GM03348 (cell line): ENCODE data around the gene MRGPRE.

ENCODE experiments used
- DNase-seq: peaks from one replicate; pipeline ENCODE4 v3.0.0; 2012; ENCODE audit warnings: low spot score

MRGPRE gene

DNA sequence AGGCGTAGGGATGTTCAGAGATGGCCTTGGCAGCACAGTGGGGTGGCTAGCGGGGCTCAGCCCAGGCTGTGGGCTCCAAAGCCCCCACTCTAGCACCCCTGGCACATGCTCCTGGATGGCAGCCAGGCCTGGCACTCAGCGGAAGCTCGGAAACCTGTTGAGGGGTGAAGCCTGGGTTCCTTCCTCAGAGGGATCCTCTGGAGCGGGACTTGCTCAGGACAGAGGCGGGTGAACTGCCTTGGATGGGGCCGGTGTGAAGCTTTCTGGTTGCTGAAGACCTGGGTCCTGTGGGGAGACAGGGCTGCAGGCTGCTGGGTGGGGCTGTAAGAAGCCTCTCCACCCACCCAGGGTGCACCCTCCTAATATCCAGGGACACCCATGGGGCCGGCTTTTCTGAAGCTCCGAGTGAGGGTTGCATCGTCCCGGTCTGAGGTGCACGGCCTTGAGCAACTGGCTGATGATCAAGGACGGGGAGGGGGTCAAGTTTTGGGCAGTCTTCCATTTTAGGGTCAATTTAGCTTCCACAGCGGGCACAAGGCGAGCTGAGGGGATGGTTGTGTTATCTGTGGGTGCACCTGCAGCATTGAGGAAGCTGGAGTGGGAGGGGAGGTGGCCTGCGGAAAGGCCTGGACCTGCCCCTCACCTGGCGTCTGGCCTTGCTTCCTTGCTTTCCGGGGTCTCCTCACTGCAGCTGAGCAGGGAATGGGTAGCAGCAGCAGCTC is 5.2 kb downstream of the MRGPRE start:
- no peak for DNase-seq

DNA sequence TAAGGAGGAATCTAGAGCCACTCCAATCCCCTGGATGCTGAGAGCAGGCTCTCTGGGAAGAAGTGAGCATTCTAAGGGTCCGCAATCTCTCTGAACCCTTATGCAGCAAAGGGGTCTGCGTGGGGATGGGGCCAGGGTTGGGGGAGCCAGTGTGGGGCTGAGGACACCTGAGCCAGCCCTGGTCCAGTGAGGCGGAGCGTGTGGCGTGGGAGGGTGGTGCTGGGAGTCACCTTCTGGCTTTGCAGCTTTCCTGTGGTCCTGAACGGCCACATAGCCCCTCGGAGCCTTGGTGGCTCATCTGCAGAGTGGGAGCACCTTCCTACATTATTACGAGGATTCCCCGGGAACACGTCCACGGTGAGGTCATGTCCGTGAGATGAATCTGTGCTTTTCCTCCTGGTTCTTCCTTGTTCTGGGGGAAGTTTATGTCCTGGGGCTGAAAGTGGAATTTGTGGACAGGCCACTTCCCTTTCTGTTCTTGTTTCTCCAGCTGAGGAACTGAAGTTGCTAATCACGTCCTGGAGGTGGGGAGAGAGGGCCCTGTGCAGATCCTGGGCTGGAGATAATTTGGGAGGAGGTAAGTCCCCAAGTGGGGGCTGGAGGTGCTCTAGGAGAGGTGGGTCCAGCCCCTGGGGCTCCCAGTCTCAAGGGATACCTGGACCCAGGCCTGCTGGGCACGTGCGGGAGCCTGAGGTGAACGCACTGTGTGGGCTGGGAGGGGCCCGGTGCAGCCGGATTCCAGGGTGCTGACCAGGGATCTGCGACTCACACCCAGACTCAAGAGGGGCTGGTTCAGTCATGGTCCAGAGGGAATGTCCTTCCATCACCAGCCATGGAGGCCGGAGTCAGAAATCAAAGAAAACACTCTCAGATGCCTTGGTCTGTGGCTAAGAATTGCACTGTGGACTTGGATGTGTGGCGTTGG is 6.1 kb downstream of the MRGPRE start:
- DNase-seq = peak; percentile 11

DNA sequence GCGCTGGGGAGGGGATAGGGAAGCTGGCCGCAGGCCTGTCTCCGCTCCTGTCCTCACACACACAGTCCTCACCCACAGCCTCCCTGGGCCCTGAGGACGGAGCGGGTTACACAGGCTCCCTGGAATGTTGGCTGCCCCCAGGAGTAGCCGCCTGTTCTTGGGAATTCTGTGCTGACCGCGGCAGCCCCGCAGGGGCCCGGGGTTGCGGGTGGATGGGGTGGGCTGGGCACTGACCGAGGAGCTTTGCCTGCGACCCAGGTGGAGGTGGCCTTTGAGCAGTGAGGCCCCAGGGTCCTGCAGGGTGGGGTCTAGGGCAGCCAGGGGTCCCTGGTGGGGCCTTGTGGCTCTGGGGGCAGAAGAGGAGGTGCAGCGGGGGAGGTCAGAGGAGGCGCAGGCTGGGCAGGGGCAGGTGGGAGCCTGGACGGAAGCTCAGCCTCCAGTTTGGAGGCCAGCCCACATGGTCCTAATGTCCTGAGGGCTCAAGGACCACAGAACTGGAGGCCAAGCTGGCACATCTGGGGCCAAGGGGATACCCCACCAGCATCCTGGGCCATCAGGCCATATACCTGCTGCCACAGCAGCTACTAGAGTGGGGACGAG is 7.0 kb downstream of the MRGPRE start:
- peak; percentile 8 for DNase-seq

DNA sequence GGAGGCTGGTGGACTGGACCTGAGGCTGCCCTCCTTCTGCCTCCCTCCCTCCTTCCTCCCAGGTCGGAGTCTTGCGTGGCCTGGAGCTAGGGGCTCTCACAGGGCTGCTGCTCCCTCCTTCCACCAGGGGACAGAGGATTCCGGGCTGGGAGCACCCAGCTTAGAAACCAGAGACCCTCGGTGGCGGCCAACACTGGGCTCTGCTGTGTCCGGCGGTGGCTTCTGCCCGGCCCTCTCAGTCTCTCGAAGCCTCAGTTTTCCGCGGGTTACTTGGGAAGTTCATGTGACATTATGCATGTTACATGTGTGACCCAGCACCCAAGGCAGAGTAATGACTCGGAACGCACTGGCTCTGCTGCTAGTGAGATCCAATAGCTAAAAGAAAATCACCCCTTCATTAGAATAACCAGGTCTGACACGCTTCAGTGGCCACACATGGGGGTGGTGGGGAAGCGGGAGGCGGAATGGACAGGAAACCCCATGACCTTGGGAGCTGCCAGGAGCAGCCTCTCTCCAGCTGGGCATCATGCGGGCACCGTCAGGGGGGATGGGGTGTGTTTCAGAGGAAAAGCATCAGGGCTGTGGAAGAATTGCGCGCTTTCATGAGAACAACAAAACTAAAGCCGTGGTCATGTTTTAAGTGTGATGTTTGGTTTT is 7.7 kb downstream of the MRGPRE start:
- DNase-seq = no peak

DNA sequence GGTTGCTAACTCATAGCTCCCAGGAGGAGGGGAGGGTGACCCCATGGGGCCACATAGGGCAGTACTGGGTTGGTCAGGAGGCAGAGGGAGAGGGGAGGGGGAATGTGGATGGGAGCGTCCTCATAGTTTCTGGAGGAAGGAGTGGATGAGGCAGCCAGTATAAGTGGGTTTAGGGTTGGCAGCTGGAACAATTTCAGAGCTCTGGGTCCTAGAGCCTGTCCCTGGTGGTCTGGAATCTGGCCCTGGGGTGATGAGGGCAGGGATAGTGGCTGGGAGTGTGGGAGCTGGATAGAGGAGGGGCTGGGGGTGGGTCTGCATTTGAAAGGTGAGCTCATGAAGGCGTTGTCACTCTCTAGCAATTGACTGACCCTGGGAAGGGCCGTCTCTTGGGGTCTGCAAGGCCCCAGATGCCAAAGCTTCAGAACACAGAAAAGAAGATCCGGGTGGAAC is 8.3 kb downstream of the MRGPRE start:
- no peak for DNase-seq

DNA sequence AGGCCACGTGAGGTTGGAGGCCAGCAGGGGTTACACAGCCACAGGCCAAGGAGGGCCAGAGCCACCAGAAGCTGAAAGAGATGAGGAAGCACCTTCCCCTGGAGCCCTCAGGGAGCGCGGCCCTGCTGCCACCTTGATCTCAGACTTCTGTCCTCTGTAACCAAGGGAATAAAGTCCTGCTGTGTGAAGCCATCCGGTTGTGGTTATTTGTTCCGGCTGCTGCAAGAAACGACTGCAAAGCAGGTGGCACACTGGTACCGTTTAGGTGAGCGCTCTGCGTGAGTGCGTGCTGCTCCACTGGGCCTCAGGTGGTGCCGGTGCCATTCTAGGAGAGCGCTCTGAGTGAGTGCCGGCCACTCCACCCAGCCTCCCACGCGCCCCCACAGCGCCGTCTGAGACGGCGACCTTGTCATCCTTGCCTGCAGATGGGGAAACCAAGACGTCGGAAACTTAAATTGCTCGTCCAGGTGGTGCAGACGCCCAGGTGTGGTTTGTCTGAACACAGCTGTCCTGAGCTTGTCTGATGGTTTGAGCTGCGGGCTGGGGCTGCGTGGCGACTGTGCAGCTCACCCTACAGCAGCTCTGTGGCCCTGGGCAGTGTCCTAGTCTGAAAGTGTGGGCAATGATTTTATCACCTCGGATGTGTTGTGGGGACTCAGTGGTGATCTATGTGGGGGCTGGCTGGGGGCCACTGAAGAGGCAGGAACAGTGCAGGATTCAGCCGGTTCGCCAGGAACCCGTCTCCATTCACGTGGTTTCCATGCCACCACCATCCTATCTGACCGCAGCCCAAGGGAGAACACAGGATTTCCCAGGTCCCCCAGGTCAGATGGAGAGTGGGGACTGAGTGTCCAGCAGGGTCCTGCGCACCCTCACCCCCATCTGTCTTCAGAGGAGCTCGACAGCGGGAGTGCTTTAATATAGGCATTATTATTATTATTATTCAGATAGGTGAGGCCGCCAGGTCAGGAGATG is 9.0 kb downstream of the MRGPRE start:
- no peak for DNase-seq

DNA sequence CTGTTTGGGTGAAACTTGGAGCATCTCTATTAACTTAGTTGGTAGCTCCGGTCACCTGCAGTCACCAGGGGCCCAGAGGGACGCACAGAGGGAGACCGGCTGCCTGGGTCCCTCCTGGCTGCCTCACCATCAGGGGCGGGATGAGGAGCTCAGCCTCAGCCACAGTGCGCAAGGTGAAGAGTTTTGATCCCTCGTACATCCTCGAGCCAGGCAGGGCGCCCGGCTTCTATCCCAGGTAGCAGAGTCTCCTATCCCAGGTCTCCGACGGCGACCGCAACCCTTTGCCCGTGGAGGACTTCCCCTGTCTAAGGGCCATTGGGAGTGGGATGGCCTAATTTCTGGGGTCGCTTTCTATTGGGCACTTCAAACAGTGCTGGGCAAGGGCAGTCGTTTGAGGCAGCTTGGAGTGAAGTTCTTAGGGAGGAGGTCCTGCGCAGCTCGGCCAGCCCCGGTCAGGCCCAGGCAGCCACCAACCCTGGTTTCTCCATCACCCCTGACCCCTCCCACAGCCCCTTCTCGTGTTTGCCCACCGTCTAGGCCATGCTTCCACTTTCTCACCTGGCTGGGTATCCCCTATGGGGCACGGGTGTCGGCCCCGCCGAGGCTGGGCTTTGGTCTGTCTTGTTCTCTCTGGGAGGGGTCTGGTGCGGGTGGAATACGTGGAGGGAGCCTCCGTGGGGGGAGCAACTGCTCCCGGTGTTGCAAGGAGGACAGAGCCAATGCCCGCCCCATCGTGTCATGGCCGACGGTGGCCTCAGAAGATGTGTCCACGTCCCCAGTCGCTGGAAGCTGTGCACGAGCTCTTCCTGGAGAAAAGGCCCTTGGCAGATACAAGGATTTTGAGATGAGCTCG is 10.0 kb downstream of the MRGPRE start:
- DNase-seq = peak; percentile 3

DNA sequence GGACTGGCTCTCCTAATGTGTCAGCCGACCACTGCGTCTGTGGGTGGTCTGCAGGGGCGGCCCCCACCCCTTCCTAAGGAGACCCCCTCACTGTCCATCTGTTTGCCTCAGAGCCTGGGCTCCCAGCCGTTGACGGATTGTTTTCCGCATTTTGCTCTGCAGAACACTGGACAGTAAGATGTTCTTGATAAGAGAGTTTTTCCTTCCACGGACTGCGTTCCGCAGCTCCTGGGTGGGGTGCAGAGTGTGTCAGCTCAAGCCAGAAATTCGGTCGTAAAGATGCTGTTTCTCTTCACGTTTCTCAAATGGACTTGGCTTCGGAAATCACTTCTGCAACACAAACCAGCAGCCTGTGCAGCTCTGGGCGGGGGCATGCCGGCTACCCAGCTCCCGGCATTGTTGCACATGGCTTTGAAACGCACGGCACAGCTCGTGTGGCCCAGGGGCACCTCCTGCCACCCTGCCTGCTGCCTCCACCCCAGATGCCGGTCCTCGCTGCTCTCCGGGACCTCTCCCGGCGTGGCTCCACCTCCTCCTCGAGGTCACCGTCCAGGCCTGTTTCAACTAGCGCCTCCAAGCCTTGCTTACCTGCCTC is 10.7 kb downstream of the MRGPRE start:
- DNase-seq = peak; percentile 27

DNA sequence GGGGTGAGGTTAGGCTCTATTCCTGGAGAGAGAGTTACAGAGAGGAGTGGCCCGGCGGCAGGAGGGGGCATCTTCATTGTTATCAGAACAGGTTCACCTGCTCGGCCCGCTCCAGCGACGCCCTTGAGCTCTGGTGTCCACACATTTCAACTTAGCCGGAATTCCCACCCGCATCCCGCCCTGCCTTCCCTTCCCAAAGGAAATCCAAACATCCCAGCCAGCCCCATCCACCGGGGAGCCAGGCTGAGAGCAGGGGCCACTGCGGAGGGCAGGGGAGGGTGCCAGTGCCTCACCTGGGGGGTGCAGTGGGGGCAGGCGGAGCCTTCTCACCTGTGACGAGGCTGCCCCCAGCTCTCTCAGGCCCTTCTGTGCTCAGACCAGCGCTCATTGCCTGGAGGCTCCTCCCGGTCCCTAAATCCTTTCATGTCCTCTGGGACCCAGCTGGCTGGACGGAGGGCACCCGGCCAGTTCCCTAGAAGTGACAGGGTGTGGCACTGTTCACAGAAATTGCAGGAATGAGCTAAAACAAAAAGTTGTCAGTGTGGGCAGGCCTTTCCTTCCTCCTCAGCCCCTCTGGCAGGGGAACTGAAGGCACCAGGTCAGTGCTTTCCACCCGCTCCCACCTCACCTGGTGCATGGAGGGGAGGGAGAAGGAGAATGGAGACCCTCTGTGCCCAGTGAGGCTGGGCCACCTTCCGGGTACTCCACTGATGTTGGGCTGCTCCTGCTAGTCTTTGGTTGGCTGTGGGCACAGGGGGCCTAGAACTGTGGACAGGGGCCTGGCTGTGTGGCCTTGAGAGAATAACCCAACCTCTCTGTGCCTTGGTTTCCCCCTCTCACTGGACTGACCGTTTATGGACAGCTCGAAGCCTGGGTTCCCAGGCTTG is 11.5 kb downstream of the MRGPRE start:
- DNase-seq = peak; percentile 9

DNA sequence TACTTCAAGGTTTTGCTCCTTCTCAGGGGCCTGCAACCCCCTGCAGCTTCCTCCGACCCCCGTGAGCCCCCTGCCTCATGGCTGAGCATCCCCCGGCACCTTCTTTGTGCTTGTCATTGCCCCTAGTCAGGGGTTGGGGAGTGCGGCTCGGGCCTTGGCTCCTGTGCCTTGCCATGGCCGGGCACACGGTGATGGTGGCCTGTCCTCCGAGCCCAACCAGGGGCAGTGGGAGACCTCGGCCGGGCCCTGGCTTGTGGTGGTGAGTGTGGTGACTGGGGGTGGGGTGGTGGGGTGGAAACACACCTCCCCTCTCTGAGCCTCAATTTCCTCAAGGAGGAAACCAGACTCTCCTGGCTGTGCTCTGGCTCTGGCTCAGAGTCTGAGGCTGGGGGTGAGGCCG is 12.1 kb downstream of the MRGPRE start:
- DNase-seq = no peak

DNA sequence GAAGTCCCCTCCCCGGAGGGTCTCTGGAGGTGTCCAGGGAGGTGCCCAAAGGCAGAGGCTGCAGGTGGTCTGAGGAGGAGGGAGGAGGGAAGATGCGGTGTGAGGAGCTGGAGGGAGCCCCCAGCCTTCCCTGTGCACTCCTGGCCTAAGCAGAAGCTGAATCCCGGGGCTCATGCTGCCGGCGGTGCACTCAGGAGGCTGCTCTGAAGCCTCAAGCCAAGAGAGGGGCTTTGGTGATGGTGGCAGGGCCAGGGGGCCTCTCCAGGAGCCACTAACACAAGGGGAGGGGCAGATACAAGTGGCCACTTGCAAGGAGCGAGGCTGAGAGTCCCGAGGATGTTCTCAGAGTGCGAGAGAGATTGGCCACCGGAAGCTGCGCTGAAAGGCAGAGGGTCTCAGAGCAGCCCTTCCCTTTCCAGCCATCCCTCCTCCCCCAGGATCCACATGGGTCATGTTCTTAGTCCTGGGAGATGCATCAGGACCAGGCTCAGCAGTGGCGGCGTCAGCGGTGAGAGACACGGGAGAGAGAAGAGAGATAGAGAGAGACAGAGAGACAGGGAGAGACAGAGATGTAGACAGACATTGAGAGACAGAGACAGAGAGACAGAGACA is 12.8 kb downstream of the MRGPRE start:
- no peak for DNase-seq

DNA sequence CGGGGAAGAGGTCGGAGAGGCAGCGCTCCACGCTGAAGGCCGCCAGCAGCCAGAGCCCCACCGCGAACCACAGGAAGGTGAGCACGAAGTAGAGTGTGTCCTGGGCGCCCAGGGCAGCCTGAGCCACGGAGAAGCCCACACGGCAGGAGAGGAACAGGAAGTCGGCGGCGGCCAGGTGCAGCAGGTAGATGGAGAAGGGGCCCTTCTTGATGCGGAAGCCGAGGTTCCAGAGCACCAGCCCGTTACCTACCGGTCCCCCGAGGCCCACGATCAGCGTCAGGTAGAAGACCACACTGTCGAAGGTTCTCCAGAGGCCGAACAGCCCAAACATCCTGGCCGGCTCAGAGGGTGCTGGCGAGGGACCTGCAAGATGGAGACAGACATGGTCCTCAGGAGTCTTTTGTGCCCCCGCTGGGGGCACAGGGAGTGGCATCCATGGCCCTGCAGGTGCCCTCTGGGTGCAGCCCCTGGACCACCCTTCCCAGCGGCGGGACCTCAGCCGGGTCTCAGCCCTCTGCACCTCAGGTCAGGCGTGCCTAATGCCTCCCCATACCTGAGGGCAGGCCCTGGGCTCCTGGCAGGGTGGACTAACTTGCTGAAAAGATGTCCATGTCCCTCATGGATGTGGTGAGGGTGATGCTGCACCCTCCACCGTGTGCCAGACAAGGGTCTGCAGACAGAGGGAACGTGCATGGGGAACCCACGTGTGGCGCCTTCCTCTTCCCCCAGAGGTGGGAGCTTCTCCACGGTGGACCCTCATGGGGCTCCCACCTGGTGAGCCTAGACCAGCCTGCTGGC is 13.5 kb downstream of the MRGPRE start, which contains the start of gene MRGPRG:
Gene MRGPRG (minus strand): TSS at position 331 of the 798 bp plus-strand sequence. CDS start 0 bp downstream, at position 331.
- DNase-seq = no peak

DNA sequence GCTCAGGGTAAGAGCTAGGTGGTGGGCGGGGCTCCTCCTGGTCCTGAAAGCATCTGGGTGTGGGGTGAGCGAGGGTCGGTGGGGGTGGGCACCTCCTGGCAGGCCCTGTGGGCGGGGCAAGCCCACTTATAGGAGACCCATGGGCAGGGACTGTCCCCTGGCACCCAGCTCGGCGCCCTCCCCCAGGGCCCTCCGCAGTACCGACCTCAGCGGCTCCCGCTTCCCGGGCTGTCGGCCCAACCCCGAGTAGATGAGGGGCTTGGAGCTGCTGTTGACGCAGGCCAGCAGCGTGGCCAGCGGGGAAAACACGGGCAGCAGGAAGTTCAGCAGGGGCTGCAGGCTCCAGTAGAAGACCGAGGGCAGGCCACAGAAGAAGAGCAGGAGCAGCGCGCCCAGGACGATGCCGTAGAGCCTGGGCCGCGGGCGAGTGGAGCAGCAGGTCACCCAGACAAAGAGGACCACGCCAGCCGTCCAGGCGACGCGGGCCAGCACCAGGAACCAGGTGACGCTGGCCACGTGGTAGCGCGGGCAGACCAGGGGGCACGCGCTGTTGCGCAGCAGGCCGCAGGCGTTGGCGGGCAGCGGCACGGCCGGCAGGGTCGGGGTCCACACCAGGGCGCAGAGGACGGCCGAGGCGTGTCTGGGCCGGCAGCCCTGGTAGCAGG is 14.3 kb downstream of the MRGPRE start:
- DNase-seq = no peak

DNA sequence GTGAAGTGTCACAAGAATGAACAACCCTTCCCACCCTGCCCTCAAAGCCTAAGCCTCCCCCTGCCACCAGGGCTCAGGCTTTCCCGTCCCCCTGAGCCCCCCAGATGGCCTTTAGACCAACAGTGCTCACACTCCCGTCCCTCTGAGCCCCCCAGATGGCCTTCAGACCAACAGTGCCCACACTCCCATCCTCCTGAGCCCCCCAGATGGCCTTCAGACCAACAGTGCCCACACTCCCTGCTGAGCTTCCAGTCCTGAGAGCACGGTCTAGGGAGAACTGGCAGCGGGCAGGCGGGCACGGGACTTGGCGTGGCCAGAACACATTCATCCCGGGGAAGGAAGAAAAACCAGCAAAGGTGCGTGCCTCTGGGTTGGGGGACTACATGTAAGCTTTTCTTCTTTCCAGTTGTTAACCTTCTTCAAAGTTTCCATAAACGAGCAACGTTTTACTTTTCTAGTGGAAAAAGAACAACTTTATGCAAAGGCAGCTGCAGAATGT is 16.1 kb downstream of the MRGPRE start:
- no peak for DNase-seq

DNA sequence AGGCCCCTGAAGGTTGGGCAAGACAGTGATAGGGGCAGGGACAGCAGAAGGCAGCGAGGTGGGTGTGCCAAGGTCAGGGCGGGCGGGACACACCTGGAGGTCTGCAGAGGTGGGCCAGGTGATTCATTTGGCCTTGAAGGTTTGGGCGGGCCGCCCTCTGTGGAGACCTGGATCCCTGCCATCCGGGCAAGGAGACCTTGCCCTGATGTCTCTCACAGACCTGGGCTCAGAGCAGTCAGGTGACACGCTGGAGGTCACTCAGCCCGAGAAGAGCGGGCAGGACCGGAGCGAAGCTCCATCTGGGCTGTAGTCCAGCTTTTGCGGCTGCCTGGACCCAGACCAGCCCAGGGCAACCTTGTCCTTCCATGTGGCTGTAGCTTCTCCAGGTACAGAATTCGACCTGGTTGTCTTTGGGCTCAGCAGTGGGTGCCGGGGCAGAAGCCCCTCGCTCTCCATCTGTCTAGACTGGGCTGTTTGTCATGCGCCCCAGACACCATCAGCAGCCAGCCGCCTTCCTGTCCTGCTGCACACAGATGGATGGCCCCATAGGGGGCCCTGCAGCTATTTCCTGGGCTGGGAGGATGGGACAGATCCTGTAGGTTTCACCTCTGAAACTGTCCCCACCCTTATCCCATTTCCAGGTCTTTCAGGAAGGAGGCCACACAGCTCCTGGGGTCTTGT is 16.7 kb downstream of the MRGPRE start:
- no peak for DNase-seq

DNA sequence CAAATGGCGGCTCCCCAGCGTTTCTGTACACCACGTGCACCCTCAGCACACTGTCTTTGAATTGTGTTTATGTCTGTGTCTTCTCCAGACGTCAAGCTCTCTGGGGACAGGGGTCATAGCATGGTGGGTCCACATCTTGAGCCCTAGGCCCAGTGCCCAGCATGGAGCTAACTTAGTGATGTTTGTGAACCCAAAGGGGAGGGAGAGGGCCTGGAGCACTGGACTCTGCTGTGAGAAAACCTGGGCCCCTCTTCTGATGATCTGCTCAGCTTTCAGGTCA is 17.9 kb downstream of the MRGPRE start:
- no peak for DNase-seq
